ENCODE results near the gene SMO. TPM values are rescaled to one million over a fixed set of nuclear protein-coding genes. Genes with fewer than 3 reads are reported as not detected.

The SMO gene
- 22.1 TPM for total RNA-seq

DNA sequence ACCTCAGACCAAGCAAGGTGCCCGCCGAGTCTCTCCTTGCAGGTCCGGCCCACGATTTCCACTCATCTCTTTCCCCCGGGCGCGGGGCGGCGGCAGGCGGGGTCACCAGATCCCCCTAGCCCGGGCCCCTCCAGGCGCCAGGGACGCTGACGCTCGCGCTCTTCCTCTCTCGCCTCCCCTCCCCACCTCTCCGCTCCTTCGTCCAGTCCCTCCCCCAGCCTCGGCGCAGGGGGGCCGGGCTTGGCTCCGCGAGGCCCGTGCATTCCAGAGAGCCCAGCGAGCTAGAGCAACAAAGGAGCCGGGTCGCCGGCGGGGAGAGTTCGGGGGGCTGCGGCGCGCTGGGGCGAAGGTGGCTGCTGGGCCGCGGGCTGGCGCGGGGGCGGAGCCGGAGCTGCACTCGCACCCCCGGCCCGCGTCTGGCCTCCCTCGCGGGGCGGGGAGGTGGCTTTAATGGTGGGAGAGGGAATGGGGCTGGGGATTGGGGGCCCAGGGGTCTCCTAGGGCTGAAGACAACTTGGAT lies at the start of gene SMO:
Gene SMO, plus strand, starts transcription at position 262 of the 520 bp plus-strand sequence. CDS start 519 bp downstream, outside the sequence.
- DNase-seq (ENCODE audit: low spot score) = peak; percentile 72
- ATAC-seq = peak; percentile 90

DNA sequence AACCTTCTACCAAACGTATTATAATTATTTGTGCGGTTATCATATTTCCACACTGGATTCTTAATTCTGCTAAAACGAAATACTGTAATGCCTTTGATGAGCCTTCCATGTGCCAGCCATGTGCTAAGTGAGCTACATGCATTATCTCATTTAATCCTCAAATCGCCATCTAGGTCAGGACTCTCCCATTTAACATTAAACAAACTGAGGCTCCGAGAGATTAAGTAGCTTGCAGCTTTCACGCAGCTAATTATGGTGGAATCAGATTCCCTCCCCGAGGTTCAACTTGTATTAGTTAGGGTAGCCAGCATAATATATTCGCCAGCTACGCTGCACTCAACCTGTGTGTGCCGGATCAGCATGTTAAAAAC lies 44.7 kb upstream of the SMO start:
- ATAC-seq (no peak), DNase-seq (ENCODE audit: low spot score) (no peak)

DNA sequence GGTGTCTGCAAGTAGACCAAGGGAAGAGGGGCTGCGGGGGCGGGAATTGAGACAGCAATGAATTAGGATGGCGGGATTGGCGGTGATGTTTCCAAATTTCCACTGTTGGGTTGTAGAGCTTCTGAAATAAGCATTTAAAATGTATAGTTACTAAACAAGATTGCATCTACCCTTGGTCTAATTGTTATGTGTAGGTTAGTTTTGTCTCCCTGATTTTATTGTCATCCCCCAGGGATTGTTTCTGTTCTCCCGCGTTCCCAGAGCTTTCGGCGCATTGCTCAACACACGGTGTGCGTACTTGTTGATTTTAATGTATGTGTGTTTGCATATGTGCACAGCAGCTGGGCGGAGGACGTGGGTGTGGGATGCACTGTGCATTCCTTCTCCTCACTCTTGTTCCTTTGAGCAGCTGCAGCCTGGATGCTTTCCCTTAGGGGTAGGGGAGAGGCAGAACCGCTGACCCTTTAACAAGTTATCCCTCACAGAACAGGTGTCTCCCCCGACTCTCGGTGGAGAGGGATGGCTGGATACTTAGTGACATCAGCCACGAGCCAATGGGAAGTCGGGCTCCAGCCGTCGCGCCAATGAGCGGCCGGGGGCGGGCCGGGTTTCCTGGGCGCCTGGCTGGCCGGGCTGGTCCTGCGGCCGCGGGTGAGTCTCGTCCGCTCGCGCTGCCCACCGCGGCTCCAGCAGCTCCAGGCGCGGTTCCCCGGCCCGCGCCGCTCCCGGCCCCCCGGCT lies 44.2 kb upstream of the SMO start, which contains the start of gene TSPAN33:
Gene TSPAN33, plus strand, starts transcription at position 613 of the 739 bp plus-strand sequence. CDS start 274 bp downstream, outside the sequence.
- DNase-seq (ENCODE audit: low spot score) (peak; percentile 87), ATAC-seq (peak; percentile 99)

DNA sequence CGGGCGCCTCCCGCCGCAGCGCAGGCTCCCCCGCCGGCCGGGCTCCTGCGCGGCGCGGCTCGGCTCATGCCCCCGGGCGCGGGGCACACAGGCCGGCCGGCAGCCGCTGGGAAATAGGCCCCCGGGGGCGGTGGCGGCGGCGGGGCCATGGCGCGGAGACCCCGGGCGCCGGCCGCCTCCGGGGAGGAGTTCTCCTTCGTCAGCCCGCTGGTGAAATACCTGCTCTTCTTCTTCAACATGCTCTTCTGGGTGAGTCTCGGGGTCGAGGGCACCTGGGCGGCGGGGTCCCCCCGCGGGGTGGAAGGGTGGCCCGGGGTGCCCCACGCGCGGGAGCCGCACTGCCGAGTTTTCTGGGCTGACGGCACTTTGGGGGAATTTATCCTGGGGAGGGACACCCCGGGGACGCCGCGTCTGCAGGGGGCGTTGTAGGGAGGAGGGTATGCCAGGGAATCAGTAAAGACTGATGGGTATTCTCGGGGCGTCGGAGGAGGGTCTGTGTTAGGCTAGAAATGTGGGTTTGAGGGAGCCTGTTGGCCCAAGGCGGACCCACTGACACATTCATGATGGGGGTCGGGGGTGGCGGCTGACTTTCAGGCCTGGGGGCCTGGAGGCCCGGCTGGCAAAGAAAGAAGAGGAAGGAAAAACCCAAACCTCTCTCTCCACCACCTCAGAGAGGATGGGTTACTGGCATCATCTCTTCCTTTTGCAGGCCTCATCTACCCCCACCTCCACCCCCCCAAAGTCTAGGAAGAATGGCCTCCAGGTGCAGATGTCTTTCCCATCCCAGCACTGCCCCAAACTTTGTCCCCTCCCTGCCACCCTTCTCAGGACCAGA lies 43.4 kb upstream of the SMO start:
- ATAC-seq (no peak), DNase-seq (ENCODE audit: low spot score) (no peak)

DNA sequence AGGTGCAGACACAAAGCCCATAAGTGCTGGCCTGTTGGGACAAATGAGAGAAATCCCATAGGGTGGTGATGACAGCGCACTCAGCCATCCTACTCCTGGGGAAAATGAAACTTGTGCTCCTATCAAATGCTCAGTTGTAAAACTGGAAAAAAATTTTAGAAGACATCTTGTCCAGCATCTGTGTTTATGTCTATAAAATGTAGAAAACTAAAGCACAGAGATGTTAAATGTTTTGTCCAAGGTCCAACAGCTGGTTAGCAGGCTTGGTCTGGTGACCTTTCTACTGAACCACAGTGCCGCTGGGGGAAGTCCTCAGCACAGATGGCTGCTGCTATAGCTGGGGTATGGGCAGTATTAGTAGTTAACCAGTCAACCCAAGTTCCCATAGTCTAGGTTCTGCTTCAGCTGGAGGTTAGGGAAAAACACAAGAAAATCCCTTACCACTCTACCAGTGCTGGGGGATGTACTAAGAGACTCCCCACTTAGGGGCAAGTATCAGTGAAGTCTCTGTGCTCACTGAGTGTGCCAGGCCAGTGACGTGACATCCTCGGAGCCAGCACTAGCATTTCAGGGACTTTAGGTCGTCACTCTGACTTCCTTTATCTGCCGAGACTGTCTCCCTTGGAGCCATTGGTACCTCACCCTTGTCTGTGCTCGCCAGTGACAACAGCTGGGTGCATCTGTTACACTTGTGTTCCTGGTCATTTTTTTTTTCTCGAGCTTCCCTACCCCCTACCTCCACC lies 42.0 kb upstream of the SMO start:
- DNase-seq (ENCODE audit: low spot score) = no peak
- ATAC-seq = no peak

DNA sequence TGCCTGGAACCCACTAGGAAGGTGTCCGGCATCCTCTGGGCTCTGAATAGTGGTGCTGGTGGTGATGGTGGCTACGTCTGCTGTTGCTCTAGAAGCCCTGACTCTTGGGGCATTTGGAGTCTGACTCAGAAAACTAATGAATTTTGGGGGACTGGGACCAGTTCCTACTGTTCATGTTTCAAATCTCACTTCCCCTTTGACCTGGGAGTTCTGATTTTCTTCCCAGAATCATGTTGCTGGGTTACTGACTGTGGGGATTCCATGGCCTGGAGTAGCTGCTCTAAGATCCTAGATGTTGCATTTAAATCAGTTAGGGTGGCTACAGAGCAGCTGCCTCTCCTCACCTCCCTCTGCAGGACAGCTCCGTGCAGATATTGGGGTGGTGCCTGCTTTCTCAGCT lies 40.7 kb upstream of the SMO start:
- ATAC-seq (no peak), DNase-seq (ENCODE audit: low spot score) (no peak)

DNA sequence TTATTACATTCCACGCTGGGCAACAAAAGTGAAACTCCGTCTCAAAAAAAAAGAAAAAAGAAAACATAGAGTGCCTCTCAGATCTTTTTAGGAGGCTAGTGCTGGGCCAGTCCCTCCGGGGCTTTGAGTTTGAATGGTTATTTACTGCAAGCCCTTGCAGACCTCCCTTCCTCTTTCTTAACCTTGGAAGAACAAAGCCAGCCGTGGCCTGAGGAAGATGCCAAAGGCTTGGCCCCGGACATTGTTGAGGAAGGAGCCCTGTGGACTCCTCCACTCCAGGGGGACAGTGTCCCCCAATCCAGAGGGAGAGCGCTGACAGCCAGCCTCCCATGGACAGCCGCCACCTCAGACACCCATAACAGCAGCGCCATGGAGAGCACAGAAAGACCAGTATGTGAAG lies 38.9 kb upstream of the SMO start:
- ATAC-seq = no peak

DNA sequence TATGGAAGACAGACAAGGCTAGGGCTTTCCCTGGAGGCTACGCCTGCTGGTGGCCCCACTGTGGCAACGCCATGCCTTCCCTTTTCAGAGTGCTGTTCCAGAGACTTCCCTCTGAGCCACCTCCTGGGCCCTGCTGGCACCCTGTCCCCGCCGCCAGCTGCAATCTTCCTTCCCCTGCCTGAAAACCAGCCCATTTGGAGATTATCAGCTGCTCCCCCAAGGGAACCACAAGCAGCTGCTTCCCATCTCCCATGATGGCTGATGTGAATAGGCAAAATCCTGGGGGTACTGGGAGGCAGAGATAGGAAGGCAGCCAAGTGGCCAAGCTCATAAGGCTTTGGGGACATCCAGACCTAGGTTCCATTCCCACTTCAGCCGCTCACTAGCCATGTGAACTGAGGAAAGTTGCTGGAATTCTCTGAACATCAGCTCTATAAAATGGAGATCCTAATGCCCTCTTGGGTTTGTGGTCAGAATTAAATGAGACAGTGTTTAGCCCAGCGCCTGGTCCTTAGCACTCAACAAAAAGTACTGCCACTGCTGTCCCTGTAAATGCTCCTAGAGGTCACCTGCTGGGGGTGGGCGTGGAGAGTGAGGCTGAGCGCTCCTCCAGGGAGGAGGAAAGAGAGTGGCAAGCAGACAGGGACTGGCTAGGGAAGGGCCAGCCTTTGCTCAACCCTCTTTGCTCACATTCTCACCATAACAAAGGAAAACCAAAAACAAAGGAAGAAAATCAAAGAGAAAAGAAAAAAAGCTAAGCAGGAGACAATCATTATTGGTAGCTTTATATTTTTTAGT lies 38.0 kb upstream of the SMO start:
- no peak for DNase-seq (ENCODE audit: low spot score)
- ATAC-seq = peak; percentile 28

More for the DNA sequence above, 38.9 kb upstream of the SMO start:
- DNase-seq (ENCODE audit: low spot score) = no peak

DNA sequence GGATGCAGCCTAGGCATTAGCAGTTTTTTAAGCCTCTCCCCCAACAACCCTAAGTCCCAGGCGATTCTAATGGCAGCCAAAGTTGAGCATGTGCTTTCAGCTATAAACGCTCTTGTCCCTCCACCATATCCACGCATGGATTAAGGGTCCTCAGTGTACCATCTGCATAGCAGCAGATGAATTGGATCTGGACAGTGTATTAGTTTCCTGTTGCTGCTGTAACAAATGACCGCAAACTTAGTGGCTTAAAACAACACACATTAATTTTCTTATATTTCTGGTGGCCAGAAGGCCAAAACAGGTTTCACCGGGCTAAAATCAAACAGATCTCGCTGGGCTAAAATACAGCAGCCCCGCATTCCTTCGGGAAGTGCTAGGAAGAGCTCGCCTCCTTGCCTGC lies 30.8 kb upstream of the SMO start:
- ATAC-seq (no peak), DNase-seq (ENCODE audit: low spot score) (no peak)

DNA sequence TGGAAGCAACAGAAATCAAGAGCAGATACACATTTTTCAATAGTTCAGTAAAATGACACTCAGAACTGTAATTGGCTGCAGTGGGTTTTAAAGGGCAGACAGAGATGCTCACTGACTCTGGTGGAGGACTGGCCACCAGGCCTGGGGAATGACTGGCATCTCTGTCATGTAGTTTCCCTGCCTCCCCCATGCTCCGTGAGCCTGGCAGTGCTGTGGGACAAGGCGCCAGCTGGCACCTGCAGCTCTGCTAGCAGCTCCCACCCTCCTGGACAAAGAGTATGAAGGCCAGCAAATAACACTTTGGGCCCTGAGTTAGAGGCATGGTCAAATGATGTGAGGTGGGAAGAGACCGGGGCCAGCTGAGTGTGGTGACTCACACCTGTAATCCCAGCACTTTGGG lies 28.9 kb upstream of the SMO start:
- DNase-seq (ENCODE audit: low spot score) = no peak
- peak; percentile 53 for ATAC-seq

DNA sequence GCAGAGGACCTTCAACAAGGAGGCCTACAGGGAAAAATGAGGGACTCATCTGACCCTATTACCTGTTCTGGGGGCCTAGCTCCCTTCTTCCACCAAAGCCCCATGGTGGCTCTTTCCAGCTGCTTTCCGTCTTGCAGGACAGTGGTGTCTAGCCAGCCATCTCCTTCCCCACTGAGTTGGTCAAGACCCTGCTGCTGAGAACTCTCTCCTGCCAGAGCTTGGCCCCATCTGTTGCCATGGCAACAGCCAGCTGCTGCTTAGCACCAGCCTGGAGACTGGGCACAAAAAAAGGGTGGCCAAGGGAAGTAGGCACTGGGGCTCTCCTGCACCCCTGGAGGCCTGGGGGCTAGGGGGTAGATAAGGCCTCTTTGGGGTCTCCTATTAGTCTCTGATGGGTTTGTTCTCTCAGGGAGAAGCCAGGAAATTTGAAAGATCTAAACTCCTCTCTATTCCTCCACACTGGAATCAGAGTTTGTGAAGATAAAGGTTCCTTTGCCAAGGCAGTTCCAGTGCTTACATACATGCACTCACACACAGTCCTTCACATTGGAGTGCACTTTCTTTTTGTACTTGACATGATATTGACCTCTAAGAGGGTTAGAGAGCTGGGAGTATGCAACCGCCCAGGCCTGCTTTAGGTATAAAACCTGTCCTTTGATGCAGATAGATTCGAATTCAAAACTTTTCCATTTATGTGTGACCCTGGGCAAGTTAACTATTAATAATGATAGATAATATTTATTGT lies 28.1 kb upstream of the SMO start:
- DNase-seq (ENCODE audit: low spot score) (no peak), ATAC-seq (no peak)

DNA sequence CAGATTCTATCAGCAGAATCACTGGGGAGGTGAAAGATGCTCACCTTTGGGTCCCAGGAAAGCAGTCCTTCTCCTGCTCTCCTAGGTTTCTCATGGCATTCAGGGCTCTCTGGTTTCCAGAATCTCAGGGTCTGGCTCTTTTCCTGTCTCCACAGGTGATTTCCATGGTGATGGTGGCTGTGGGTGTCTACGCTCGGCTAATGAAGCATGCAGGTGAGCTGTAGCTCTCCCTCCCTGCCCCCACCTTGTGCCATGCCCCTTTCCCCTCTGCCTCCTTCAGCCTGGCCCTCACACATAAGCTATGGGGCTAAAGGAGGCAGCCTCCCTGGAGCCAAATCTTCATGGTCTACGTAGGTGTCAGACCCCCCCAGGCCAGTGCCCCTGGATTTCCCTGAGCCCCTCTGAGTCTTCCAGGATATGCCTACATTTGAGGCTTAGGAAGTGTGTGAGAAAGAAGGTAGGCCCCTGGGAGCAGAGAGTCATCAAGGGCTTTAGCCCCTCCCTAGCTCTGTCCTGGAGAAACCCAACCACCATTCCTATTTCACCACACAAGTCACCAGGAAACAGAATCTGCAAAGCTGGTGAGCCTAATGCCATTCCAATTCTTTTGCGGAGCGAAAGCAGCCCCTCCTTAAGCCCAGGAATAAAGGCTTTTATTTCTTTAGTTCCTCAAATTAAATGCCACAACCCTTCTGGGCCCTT lies 26.8 kb upstream of the SMO start:
- no peak for DNase-seq (ENCODE audit: low spot score)
- ATAC-seq = no peak

DNA sequence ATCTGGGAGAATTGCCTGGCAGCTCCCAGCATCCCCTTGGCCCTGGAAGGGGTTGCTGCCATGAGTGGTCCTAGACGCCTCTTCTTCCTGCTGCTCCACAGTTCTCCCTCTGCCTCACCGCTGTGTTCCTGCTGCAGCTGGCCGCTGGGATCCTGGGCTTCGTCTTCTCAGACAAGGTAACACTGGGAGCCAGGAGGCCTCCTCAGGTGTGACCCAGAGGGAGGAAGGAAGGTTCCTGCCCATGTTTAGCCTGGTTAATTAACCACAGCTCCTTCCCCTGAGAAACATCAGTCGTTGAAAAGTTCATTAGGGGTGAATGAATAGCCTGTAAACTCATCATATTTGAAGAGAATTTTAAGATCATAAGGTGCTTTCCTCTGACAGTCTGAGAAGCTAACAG lies 25.7 kb upstream of the SMO start:
- DNase-seq (ENCODE audit: low spot score) (no peak), ATAC-seq (no peak)

DNA sequence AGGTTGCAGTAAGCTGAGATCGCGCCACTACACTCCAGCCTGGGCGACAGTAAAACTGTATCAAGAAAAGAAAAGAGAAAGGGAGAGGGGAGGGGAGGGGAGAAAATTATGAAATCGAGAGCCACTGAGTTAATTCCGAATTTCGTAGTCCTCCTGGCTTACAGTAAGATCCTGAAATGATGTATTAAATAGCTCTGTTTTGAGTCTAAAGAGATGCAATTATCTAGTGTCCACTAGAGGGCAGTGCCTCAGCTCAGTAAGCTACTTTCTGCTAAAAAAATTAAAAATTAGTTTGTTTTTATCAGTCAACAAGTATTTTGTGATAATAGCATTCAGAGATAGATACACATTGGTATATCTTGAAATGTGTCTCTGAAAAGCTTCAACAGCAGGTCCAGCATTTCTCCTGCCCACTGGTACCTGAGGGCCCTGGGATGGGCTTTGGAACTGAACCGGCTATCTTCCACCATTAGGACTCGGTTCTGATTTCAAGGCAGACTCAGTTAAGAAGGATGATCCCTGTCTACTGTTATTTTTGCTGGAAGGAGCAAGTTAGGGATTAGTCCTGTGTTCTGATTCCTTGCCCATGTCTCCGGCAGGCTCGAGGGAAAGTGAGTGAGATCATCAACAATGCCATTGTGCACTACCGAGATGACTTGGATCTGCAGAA lies 24.4 kb upstream of the SMO start:
- ATAC-seq = peak; percentile 75
- no peak for DNase-seq (ENCODE audit: low spot score)

DNA sequence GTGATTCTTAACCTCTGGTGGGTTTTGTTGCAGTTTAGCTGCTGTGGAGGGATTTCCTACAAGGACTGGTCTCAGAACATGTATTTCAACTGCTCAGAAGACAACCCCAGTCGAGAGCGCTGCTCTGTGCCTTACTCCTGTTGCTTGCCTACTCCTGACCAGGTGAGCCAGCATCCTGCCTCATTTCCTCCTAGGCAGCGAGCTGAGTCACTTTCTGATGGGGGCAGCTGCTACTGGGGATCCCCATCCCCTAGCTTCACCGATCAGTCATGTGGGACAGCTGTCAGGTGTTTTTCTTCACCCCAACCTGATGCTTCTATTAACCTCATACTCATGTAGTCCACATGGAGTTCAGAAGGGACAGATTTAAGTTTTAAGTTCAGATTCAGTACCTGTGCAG lies 21.7 kb upstream of the SMO start:
- ATAC-seq (no peak), DNase-seq (ENCODE audit: low spot score) (no peak)

DNA sequence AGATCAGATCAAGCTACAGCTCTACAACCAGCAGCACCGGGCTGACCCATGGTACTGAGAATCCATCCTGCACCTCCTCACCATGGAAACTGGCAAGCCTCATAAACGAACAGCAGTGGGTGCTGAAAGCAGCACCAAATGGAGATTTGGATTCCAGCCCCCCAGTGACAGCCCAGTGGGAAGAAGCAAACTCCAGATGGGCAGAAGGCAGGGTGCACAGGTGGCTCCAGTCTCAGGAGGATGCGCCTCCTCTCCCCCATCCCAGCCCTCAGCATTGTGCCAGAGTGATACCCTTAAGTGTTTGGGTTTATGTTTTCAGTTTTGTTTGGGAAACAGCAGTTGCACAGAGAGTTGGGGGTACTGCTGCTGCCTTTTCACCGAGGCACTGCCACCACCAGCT lies 20.6 kb upstream of the SMO start:
- DNase-seq (ENCODE audit: low spot score) (no peak), ATAC-seq (no peak)

DNA sequence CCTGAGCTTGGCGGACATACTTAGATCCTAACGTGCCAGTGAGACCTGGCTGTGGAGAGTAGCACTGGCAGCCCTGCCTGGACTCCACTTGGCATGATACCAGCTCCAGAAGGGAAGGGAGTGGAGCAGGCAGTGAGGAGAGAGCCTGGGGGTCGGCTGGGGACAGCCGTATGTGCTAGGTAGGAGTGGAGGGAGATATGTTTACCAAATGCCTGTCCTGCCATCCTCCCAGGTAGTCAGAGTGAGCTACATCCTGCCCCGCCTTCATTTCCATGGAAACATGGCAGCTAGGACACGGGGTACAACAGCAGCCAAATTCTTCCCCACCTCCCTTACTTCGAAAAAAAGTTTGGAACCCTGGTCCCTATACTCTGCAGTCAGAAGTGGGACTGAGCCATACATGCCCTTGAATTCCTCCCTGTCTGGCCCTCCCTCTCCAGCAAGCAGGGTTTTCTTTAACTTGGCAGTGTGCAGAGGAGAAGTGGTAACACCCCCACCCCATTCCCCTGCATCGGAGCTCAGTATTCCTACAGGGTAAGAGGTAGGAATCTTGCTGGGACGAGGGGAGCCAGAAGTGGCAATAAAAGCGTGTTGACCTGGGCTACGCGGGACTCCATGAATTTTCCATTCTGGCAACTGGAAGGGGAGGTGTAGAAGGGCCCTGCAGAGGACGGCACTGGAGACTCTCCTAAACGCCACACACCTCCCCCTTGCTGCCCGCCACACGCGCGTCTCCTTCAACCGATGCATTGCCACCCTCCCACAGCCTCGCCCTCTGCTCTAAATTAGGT lies 20.0 kb upstream of the SMO start:
- ATAC-seq = no peak

DNA sequence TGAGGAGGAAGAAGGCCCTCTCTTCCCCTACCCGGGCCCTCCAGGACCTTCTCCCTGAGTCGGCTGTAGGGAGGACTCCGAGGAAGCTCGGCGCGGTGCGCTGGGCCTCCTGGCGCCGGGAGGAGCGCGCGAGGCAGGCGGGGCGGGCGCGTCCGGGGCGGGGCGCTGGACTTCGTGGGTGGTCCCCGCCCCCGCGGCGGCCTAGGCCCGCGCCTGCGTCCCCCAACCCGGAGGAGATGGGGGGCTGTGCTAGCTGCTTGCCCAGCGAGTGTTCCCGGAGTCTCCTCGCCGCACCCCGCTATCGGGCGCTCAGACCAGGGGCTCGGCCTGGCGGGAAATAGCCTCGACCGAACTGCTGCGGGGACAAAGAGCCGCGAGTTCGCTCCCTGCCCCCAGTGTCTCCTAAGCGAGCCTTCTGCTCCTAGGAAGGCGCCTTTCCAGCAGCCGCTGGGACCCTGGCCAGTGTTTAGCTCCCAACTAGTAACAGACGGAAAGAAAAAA lies 19.2 kb upstream of the SMO start:
- ATAC-seq = peak; percentile 87
- peak; percentile 55 for DNase-seq (ENCODE audit: low spot score)

More for the DNA sequence above, 20.0 kb upstream of the SMO start:
- no peak for DNase-seq (ENCODE audit: low spot score)
